ENCODE data around the gene MYBBP1A. TPM values are rescaled to one million over a fixed set of nuclear protein-coding genes. Genes with fewer than 3 reads are reported as not detected.

Gene MYBBP1A
- total RNA-seq, 1 donor from 2014 or later = 73.5 TPM

- H3K27ac Mint-ChIP-seq = no peak overlapping the region
- no peak overlapping the region for H3K4me3 Mint-ChIP-seq
- H3K9me3 Mint-ChIP-seq = no peaks in the 10 kb centered on the region
- peak in 1 of 2 experiments; percentile 19 for DNase-seq (ENCODE audit: low spot score in 2 of 2, unreplicated experiment in 2 of 2)
- no peak for TF ChIP-seq CTCF (IDR thresholded peaks at IDR 0.05; ENCODE audit: unreplicated experiment)
- peaks cover 3% of the 10 kb centered on the region for H3K36me3 Mint-ChIP-seq
- H3K27me3 Mint-ChIP-seq (ENCODE audit: low read depth) = no peaks in the 10 kb centered on the region
- peaks cover 2% of the 10 kb centered on the region for H3K4me1 Mint-ChIP-seq
Measured at GRCh38 chr17:4544135-4544950, 10.8 kb downstream of the MYBBP1A start.

DNA sequence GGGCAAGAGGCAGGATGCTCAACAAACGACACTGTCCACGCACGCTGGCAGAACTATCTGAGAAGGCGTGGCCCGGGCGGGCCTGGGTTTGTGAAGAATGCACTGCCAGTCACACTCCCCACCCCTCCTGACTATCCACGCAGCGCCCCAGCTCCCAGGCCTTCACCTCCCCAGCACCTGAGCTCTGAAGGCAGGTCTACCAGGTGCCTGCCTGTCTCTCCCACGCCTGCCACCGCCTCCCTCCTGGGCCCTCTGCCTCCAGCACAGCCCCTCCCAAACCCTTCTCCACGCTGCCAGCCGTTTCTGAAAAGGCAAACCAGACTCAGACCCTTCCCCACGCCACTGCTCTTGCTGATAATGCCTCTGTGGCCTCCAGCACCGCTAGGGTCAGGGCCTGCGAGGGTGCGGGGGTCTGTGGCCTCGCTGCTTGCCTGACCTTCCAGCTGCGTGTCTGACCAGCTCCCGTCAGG is 11.6 kb downstream of the MYBBP1A start:
- no peak for DNase-seq (ENCODE audit: low spot score in 2 of 2, unreplicated experiment in 2 of 2)
- no peaks in the 10 kb centered on the region for H3K4me1 Mint-ChIP-seq
- no peaks in the 10 kb centered on the region for H3K9me3 Mint-ChIP-seq
- no peaks in the 10 kb centered on the region for H3K27me3 Mint-ChIP-seq (ENCODE audit: low read depth)
- no peak overlapping the region for H3K4me3 Mint-ChIP-seq
- peaks cover 3% of the 10 kb centered on the region for H3K36me3 Mint-ChIP-seq
- TF ChIP-seq CTCF (IDR thresholded peaks at IDR 0.05; ENCODE audit: unreplicated experiment) = no peak
- H3K27ac Mint-ChIP-seq = no peak overlapping the region

- Mint-ChIP-seq H3K4me3 (no peak overlapping the region), H3K27me3 (ENCODE audit: low read depth) (no peaks in the 10 kb centered on the region), H3K4me1 (no peaks in the 10 kb centered on the region), H3K9me3 (no peaks in the 10 kb centered on the region), H3K36me3 (peaks cover 3% of the 10 kb centered on the region), H3K27ac (no peak overlapping the region)
- no peak for TF ChIP-seq CTCF (IDR thresholded peaks at IDR 0.05; ENCODE audit: unreplicated experiment)
- DNase-seq (ENCODE audit: low spot score in 2 of 2, unreplicated experiment in 2 of 2) = no peak
Measured at GRCh38 chr17:4542726-4543191, 12.4 kb downstream of the MYBBP1A start.

DNA sequence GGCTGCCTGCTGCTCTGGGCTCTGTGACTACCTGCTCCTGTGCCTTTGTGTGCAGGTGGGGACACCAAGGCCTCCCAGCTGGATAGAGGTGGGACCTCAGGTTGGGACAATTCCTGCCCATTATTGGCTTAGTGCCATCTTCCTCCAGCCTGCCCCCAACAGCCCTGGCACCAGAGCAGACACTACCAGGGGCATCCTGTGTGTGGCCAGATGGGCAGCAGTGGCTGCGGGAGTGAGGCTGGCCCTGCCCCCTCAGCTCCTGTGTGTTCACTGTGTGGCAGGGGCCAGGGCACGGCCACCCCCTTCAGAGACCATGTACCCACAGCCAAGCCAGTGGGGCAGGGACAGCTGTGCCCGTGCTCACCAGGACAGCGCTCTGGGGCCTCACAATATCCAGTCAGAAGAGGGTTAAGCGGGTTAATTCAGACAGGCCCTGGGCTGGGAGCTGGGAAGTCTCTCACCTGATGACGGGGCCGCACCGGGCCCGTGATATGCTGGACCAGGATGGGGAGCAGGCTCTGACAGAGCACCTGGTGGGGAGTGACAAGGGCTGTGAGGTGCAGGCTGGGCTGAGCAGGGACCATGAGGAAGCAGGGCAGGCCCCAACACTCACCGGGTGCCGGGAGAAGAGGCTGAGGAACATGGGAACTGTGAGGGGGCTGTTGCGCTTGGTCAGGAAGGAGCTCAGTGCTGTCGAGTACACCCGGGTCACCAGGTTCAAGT is 13.0 kb downstream of the MYBBP1A start:
- no peak for DNase-seq (ENCODE audit: low spot score in 2 of 2, unreplicated experiment in 2 of 2)
- H3K27ac Mint-ChIP-seq = no peak overlapping the region
- H3K27me3 Mint-ChIP-seq (ENCODE audit: low read depth) = no peaks in the 10 kb centered on the region
- no peak overlapping the region for H3K4me3 Mint-ChIP-seq
- no peak for TF ChIP-seq CTCF (IDR thresholded peaks at IDR 0.05; ENCODE audit: unreplicated experiment)
- H3K4me1 Mint-ChIP-seq = no peaks in the 10 kb centered on the region
- no peaks in the 10 kb centered on the region for H3K9me3 Mint-ChIP-seq
- peaks cover 4% of the 10 kb centered on the region for H3K36me3 Mint-ChIP-seq

DNA sequence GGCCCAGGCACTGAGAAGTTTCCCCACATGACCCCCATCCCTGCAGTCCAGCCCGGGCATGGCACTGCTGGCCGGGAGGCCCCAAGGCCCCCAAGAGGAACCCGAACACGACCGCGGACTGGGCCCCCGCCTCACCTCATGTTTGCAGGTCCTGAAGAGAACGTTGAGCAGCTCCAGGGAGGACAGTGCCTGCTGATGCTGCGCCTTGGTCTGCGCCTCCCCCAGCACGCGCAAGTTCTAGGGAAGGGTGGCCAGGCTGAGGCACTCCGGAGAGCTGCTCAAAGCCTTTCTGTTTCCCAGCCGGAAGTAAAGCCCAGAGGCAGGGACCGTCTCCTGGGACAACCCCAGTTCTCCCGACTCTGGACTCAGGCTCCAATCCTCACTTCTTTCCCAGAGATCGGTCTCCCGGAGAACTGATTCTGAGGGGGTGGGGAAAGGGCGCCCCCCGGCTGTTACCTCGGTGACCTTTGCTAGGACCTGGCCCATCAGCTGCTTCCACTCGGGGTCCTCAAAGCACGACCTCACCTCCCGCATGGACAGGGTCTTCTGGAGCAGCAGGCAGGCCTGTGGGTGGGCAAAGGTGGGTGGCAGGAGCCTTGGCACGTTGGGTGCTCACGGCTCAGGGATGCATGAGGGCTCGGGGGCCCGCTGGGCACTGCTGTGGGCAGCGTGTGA is 13.7 kb downstream of the MYBBP1A start:
- no peaks in the 10 kb centered on the region for H3K27me3 Mint-ChIP-seq (ENCODE audit: low read depth)
- DNase-seq (ENCODE audit: low spot score in 2 of 2, unreplicated experiment in 2 of 2) = no peak
- no peaks in the 10 kb centered on the region for H3K4me1 Mint-ChIP-seq
- H3K4me3 Mint-ChIP-seq = no peak overlapping the region
- H3K9me3 Mint-ChIP-seq = no peaks in the 10 kb centered on the region
- H3K27ac Mint-ChIP-seq = no peak overlapping the region
- TF ChIP-seq CTCF (IDR thresholded peaks at IDR 0.05; ENCODE audit: unreplicated experiment) = no peak
- H3K36me3 Mint-ChIP-seq = peaks cover 1% of the 10 kb centered on the region

Measured in mesothelial cell of epicardium (in vitro differentiated cells).